GM18520 (cell line): ENCODE data around the gene CA5A.
"Not testable (repeated sequence)": the region's sequence is repeated elsewhere in the genome, so short reads cannot be mapped to it uniquely, and the experiment has no call there.

Experiments
- ATAC-seq: cut with Tn5 transposase; IDR thresholded peaks from one replicate; pipeline ENCODE4 v1.9.1; 2021; ENCODE audit not compliant: unreplicated experiment

The CA5A gene

GRCh38 chr16:87897521-87898505, 38.5 kb downstream of the CA5A start:
- no peak for ATAC-seq

GRCh38 chr16:87896924-87897520, 39.3 kb downstream of the CA5A start:
- not testable (repeated sequence) for ATAC-seq

DNA sequence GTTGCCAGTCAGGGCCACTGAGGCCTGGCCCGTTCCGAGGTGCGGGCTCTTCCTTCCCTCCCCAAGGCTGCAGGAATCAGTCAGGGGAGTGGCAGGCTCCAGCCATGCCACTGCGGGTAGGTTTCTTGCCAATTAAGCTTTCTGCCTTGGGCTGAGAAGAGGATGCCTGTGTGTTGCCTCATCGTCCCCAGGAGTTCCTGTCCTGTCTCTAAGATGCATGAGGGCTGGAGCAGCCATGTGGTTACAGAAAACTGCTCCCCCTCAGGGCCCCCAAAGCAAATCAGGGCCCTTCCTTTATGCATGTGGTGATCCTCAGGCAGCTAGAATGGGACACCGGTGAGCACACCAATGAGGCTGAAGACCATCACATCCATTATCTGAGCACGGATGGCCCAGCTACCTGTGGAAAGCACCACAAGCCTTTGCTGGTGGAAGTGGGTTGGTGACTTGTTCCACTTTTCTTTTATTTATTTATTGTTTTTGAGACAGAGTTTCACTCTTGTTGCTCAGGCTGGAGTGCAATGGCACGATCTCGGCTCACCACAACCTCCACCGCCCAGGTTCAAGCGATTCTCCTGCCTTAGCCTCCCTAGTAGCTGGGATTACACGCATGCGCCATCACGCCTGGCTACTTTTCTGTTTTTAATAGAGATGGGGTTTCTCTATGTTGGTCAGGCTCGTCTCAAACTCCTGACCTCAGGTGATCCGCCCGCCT, 40.0 kb downstream of the CA5A start:
- ATAC-seq = not testable (repeated sequence)

DNA sequence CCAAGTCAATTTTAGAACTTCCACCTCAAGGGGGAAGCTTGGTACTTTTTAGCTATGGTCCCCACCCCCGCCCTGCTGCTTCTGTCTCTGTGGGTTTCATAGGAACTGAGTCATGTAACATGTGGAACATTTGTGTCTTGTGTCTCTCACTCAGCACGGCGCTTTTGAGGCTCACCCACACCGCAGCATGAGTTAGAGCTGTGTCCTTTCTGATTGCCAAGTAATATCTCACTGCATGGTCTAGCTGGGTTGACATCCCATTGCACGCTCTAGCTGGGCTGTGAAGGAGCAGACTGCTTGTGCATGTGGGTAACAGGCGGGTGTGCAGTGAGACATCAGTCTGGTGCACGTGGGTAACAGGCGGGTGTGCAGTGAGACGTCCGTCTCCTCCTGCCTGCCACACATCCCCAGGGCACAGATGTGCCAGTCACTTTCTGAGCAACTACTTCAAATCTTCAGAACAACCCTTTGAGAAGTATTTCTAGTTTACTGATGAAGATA, 40.6 kb downstream of the CA5A start:
- no peak for ATAC-seq

DNA sequence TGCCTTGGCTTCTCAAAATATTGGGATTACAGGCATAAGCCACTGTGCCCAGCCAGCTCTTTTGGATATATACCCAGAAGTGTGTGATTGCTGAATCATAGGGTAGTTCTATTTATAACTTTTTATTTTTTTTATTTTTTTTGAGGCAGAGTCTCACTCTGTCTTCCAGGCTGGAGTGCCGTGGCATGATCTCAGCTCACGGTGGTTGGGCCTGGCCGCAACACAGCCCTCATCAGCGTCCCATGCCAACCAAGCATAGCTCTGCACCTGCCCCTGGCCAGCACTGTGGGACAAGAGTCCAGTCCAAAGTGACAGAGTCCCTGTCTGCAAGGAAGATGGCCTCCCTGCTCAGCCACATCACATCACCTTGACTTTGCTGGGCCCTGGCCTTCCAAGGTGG, 42.3 kb downstream of the CA5A start:
- not testable (repeated sequence) for ATAC-seq

DNA sequence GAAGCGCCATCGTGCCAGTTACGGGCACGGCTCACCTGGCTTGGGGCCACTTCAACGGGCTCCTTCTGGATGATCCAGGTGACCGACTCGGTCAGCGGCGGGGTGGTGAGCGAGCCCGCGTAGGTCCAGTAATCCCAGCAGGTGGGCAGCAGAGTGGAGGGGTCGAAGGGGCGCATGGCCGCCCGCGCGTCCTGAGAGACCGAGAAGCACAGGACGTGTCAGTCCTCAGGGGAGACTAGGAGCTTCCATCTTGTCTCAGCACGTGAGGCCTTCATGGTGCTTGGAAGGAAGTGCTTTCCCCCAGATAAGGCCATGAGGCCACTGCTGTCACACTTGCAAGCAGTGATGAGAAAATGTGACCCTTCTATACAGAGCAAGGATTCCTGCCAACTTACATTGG, 44.6 kb downstream of the CA5A start:
- no peak for ATAC-seq

- ATAC-seq = not testable (repeated sequence)
These were observed 46.6 kb downstream of the CA5A start for GRCh38 chr16:87889762-87890161.

- ATAC-seq = not testable (repeated sequence)
These were observed 48.0 kb downstream of the CA5A start for GRCh38 chr16:87888346-87888745.

- ATAC-seq = not testable (repeated sequence)
These were observed 48.4 kb downstream of the CA5A start for GRCh38 chr16:87887931-87888330.

GRCh38 chr16:87885371-87885967, 50.9 kb downstream of the CA5A start:
- not testable (repeated sequence) for ATAC-seq

DNA sequence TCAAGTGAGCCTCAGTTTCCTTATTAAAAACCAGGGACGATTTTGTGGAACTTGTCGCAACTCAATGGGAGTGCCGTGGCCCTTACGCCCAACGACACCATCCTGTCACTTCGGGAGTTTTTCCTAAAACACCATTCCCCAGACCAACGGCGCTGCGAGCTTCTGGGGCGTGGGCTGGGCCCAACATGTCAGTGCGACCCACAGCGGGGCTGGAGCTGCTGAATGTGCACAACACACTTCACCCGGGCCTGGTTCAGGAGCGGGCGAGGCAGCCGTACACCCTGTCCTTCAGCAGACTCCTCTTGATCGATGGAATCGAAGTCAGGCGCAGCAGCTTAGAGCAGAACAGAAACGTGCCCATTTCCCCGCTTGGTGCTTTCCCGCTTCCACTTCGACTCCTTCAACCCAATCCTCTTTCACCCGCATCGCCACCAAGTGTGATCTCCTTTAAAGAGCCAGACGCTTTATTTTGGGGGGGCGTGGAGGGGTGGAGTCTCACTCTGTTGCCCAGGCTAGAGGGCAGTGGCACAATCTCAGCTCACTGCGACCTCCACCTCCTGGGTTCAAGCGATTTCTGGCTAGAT, 53.8 kb downstream of the CA5A start:
- no peak for ATAC-seq

DNA sequence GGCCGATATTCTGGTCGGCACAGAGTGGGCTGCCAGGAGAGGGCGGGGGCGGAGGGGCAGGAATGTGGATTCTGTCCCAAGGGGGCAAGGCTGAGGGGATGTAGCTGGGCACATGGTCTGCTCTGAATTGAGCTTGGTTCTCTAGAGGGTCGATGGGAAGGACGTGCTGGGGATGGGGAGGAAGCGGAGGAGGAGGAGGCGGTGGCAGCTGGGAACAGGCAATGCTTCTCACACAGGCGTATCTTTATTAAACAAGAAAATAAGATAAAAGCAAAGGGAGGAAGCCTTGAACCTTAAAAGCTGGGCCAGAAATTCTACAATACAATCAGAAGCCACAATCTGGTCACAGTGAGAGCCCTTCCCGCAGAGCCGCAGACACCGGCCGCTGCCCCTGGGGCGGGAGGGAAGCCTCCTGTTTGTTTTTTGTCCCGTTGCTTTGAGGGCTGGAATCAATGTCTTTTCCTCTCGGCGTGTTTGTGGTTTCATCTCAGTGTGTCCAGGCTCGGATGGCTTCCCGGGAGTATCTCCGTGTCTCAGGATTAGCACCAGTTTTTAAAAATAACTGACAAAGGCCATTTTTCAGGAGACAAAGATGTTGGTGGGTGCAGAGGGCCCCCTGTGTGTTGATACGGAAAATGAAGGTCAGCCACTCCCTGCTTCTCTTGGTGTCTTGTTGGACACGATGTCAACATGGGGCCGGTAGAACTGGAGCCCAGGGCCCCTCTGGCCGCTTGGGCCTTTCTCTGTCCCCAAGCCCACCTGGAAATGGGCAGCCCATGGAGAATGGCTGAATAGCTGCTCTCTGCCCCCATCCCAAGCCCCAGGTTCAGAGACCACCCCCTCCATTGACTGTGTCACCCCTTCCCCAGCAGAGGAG, 54.8 kb downstream of the CA5A start:
- ATAC-seq = no peak

GRCh38 chr16:87880117-87880696, 56.1 kb downstream of the CA5A start:
- no peak for ATAC-seq

- not testable (repeated sequence) for ATAC-seq
These were observed 56.8 kb downstream of the CA5A start for GRCh38 chr16:87879411-87880013.

DNA sequence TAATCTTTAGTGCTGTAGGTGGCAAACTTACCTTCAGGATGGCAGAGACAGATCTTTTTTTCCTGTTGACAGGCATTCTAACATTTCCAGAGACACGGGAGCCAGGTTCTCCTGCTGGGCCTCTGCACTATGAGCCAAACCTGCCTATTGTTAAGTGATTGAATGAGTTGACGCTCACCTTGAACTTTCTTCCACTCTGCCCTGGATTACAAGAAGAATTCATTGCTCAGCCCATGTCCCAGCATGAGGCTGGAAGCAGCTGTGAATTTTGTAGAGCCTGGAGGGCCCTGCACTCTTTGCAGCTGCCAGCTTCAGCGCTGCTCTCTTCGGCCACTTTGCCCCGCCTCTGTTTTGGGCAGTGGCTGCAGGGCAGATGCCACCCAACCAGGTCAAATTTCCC, 57.6 kb downstream of the CA5A start:
- ATAC-seq = no peak

DNA sequence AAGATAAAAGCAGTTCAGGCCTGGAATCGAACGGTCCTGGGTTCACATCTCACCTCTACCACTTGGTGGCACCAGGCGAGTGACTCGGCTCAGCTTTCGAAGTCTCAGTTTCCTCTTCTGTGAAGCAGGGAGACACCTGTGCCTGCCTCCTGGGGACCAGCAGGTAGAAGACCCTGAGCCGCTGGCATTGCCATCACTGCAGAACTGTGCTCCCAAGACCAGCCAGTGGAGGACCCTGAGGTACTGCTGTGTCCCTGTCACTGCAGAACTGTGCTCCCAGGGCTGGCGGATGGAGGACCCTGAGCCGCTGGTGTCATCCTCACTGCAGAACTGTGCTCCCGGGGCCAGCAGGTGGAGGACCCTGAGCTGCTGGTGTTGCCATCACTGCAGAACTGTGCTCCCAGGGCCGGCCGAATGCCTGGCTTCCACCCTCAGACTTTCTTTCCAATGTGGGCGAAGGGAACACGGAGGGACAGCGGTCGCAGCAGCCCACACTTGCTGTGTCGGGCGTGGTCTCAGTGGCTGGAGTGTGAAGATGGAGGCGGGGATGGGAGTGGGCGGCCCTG, 58.3 kb downstream of the CA5A start:
- no peak for ATAC-seq

DNA sequence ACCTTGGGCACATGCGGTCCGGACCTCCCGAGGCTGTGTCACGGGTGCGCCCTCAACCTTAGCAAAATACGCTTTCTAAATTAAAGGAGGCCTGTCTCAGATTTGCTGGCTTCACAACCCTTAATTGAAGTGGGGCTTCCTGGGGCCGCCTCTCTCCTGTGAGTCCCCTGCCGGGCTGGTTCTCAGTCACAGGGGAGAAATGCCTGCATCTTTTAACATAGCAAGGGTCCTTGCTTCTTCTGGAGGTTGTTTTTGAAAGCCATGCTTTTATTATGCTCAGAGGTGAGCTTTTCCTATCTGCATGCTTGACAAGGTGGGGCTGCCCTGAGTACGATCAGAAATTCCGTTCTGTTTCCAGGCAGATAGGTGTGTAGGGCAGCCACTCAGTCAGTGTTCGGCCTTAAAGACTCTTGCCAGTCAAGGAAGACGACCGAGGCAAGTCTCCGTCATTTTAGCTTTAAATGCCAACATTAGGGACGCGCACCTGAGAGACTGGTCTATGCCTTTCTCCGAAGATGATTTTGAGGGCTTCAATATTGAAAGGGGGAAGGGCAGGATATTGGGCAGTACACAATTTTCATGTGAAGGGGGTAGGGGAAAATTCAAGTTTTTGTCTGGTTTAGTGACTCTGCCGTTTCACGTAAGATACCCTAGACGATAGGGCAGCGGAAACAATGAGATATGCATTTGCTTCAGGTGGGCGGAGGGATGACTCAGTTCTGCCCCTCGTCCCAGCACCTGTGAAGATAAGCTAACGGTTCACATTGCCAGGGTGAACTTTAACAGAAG, 61.5 kb downstream of the CA5A start:
- no peak for ATAC-seq
